ENCODE results near the gene CNP.
"Not testable (repeated sequence)": the region's sequence is repeated elsewhere in the genome, so short reads cannot be mapped to it uniquely, and the experiment has no call there.

DNA sequence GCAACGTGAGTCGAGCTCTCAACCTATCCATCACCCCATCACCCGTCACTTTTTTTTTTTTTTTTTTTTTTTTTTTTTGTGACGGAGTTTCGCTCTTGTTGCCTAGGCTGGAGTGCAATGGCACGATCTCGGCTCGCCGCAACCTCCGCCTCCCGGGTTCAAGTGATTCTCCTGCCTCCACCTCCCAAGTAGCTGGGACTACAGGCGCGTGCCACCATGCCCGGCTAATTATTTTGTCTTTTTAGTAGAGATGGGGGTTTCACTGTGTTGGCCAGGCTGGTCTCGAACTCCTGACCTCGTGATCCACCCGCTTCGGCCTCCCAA, 35.8 kb upstream of the CNP start:
- TF ChIP-seq, protein P1, sequence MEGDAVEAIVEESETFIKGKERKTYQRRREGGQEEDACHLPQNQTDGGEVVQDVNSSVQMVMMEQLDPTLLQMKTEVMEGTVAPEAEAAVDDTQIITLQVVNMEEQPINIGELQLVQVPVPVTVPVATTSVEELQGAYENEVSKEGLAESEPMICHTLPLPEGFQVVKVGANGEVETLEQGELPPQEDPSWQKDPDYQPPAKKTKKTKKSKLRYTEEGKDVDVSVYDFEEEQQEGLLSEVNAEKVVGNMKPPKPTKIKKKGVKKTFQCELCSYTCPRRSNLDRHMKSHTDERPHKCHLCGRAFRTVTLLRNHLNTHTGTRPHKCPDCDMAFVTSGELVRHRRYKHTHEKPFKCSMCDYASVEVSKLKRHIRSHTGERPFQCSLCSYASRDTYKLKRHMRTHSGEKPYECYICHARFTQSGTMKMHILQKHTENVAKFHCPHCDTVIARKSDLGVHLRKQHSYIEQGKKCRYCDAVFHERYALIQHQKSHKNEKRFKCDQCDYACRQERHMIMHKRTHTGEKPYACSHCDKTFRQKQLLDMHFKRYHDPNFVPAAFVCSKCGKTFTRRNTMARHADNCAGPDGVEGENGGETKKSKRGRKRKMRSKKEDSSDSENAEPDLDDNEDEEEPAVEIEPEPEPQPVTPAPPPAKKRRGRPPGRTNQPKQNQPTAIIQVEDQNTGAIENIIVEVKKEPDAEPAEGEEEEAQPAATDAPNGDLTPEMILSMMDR (conservative IDR thresholded peaks at IDR 0.05 in 1 of 2, IDR thresholded peaks at IDR 0.05 in 1 of 2; ENCODE audit: extremely low read depth in 1 of 2, insufficient read depth in 1 of 2, low read depth in 1 of 2, low read length in 2 of 2), result not testable (repeated sequence)
- TF ChIP-seq EZH2 (IDR thresholded peaks at IDR 0.05; ENCODE audit: borderline replicate concordance, low read length), result not testable (repeated sequence)

All from mammary epithelial cell (primary cell).